Activated naive CD8-positive, alpha-beta T cell treated with anti-CD3 and anti-CD28 coated beads, Interleukin-2, amount 10 ng/mL, durations not matched to agents 7 days and 5 days (primary cell): ENCODE measurements around the gene GSTO2. TPM values are rescaled to one million over a fixed set of nuclear protein-coding genes. Genes with fewer than 3 reads are reported as not detected.
"Not testable (repeated sequence)": the region's sequence is repeated elsewhere in the genome, so short reads cannot be mapped to it uniquely, and the experiment has no call there.

ENCODE experiments used
- ATAC-seq: fragments of 150-1000 bp; cut with Tn5 transposase; one replicate; pipeline ENCODE4 v1.10.0; 2021; ENCODE audit warnings: low read depth, moderate library complexity
- POLR2A ChIA-PET: fragments of 350-600 bp; sonication (Branson Sonifier 250); formaldehyde crosslinking; loops from one replicate; lab custom pipeline; 2021; ENCODE audit warnings: antibody characterized with exemption; lab: Charles Lee
- DNase-seq: peaks from one replicate; pipeline ENCODE4 v3.0.0; 2021
- H3K27ac Mint-ChIP-seq: one replicate; pipeline ENCODE4 v1.8.0; 2022; ENCODE audit warnings: mild to moderate bottlenecking, mixed read lengths
- H3K27me3 Mint-ChIP-seq: one replicate; pipeline ENCODE4 v1.8.0; 2022; ENCODE audit warnings: mild to moderate bottlenecking, moderate library complexity, mixed read lengths
- H3K36me3 Mint-ChIP-seq: one replicate; pipeline ENCODE4 v1.8.0; 2021; ENCODE audit warnings: mild to moderate bottlenecking, mixed read lengths
- H3K4me1 Mint-ChIP-seq: one replicate; pipeline ENCODE4 v1.8.0; 2021; ENCODE audit warnings: mixed read lengths
- H3K4me3 Mint-ChIP-seq: one replicate; pipeline ENCODE4 v1.8.0; 2022; ENCODE audit warnings: mild to moderate bottlenecking, moderate library complexity, mixed read lengths
- H3K9me3 Mint-ChIP-seq: one replicate; pipeline ENCODE4 v1.8.0; 2021; ENCODE audit warnings: mixed read lengths
- total RNA-seq, 2 experiments: library from RNA; stranded (reverse); gene quantifications; one replicate each; pipeline ENCODE4 v1.2.3, GENCODE V29; 2021

Gene GSTO2
- total RNA-seq, 2 experiments from 2014 or later, result 1.4 TPM

GRCh38 chr10:104245066-104245632, 23.8 kb upstream of the GSTO2 start:
- Mint-ChIP-seq H3K27me3 (peaks cover 29% of the 10 kb centered on the region), H3K4me3 (no peak overlapping the region), H3K9me3 (peaks cover 6% of the 10 kb centered on the region), H3K36me3 (peaks cover 3% of the 10 kb centered on the region), H3K27ac (no peak overlapping the region), H3K4me1 (peaks cover 14% of the 10 kb centered on the region)
- ATAC-seq (no peak), DNase-seq (no peak)
- POLR2A ChIA-PET, result interaction anchor here (0.6 kb wide), 1 partner anchor 124 kb away, joined by 5 read pairs; no protein-coding TSS in a partner anchor

DNA sequence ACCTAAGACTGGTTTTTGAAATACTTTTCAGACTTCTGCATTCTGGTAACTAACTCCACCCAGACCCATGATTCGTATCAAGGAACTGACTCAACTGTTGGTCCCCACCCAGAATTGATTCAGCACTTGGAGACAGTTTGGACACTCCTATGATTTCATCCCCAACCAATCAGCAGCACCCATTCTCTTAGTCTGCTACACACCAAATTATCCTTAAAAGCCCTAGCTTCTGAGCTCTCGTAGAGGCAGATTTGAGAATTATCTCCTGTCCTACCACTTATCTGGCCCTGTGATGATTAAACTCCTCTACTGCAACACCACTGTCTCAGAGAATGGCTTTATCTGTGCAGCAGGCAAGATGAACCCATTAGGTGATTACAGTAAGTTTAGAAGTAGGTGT, 22.0 kb upstream of the GSTO2 start:
- H3K36me3 Mint-ChIP-seq, result peaks cover 3% of the 10 kb centered on the region
- peaks cover 14% of the 10 kb centered on the region for H3K4me1 Mint-ChIP-seq
- peak overlapping the region; percentile 56 for H3K27ac Mint-ChIP-seq
- ATAC-seq (peak; percentile 40), DNase-seq (no peak)
- peak overlapping the region; percentile 13 for H3K4me3 Mint-ChIP-seq
- peaks cover 6% of the 10 kb centered on the region for H3K9me3 Mint-ChIP-seq
- peaks cover 23% of the 10 kb centered on the region for H3K27me3 Mint-ChIP-seq
- POLR2A ChIA-PET, result no interaction called here

DNA sequence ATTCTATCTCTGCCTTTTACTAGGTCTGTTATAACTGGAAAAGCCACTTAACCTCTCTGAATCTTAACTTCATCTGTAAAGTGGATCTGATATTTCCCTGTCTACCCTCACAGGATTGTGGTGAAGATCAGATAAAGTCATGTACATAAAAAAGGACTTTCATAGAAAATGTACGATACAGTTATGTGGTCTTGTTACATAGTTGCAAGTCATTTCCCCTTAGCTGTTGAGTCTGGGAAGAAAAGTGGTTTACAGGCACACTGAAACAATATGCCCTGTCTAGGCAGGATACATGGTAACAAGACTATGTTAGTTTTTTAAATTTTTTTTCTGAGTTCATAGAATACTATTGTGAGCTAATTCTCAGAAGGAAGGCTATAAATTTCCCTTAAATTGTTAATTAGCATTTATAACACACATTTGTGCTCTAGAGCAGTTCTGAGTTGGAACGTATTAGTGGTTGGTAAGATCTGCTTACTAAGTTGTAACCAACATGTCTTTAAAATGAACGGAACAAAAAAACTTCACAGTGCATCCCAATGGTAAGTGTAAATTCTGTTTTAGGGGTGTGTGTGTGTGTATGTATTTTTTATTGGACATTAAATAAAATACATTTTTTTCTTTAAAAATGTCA, 21.4 kb upstream of the GSTO2 start:
- peaks cover 16% of the 10 kb centered on the region for H3K4me1 Mint-ChIP-seq
- peaks cover 5% of the 10 kb centered on the region for H3K36me3 Mint-ChIP-seq
- DNase-seq, result no peak
- peak overlapping the region; percentile 13 for H3K4me3 Mint-ChIP-seq
- peaks cover 23% of the 10 kb centered on the region for H3K27me3 Mint-ChIP-seq
- peaks cover 6% of the 10 kb centered on the region for H3K9me3 Mint-ChIP-seq
- POLR2A ChIA-PET, result interaction anchor here (1.5 to 2.0 kb wide), 2 partner anchors 15 to 21 kb away, joined by 4 to 5 read pairs; partner anchors contain the start of genes CFAP43 and GSTO2
- peak; percentile 78 for ATAC-seq
- peak overlapping the region; percentile 56 for H3K27ac Mint-ChIP-seq

DNA sequence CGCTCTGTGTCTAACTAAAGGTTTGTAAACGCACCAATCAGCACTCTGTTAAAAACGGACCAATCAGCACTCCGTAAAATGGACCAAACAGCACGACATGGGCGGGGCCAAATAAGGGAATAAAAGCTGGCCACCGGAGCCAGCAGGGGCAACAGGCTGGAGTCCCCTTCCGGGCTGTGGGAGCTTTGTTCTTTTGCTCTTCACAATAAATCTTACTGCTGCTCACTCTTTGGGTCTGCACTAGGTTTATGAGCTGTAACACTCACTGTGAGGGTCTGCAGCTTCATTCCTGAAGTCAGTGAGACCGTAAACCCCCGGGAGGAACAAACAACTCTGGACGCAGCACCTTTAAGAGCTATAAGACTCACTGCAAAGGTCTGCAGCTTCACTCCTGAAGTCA, 20.1 kb upstream of the GSTO2 start:
- not testable (repeated sequence) for H3K36me3 Mint-ChIP-seq, H3K9me3 Mint-ChIP-seq

DNA sequence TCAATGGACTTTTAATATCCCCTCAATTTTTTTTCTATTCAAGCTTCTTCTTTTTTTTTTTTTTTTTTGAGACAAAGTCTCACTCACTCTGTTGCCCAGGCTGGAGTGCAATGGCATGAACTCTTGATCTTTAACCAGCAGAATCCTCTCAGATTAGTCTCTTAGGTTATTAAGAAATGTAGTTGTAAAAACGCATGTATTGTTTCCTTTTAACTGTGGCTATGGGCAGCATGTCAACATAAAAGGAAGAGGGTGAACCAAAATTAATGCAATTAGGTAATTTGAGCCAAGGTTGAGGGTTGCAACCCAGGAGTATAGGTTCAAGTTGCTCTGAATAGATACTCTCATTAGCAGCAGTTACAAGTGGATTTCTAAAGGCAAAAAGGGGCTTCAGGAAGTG, 18.6 kb upstream of the GSTO2 start:
- Mint-ChIP-seq H3K4me1 (peaks cover 30% of the 10 kb centered on the region), H3K27me3 (peaks cover 15% of the 10 kb centered on the region), H3K27ac (no peak overlapping the region), H3K4me3 (no peak overlapping the region), H3K9me3 (peaks cover 5% of the 10 kb centered on the region), H3K36me3 (peaks cover 3% of the 10 kb centered on the region)
- POLR2A ChIA-PET, result no interaction called here
- DNase-seq, result no peak
- ATAC-seq, result no peak

More for the DNA sequence above, 20.1 kb upstream of the GSTO2 start:
- not testable (repeated sequence) for ATAC-seq, H3K4me3 Mint-ChIP-seq, H3K27ac Mint-ChIP-seq, DNase-seq
- POLR2A ChIA-PET, result interaction anchor here (1.5 to 2.0 kb wide), 2 partner anchors 16 to 20 kb away, joined by 4 to 5 read pairs; partner anchors contain the start of genes CFAP43 and GSTO2
- Mint-ChIP-seq H3K27me3 (peaks cover 18% of the 10 kb centered on the region), H3K4me1 (peaks cover 25% of the 10 kb centered on the region)

GRCh38 chr10:104251443-104251842, 17.5 kb upstream of the GSTO2 start:
- H3K4me3 Mint-ChIP-seq, result no peak overlapping the region
- no peak for ATAC-seq
- H3K27ac Mint-ChIP-seq, result no peak overlapping the region
- DNase-seq, result no peak
- H3K27me3 Mint-ChIP-seq, result peaks cover 15% of the 10 kb centered on the region
- peaks cover 5% of the 10 kb centered on the region for H3K36me3 Mint-ChIP-seq
- peaks cover 3% of the 10 kb centered on the region for H3K9me3 Mint-ChIP-seq
- H3K4me1 Mint-ChIP-seq, result peaks cover 38% of the 10 kb centered on the region
- POLR2A ChIA-PET, result no interaction called here

DNA sequence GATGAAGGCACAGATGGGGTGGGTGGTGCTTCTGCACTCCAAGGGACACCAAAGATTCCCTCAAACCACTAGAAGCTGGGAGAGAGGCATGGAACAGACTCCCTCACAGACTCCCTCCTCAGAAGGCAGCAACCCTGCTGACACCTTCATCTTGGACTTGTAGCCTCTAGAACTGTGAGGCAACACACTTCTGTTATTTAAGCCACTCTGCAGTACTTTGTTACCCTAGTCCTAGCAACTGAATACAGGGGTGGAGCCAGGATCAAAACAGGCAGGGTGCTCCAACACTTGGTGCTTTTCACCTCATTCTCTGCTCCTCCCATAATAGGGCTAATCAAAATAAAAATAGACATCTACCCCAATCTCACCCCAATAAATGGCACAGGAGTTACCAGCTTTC, 16.6 kb upstream of the GSTO2 start:
- H3K27me3 Mint-ChIP-seq, result peaks cover 15% of the 10 kb centered on the region
- H3K36me3 Mint-ChIP-seq, result peaks cover 8% of the 10 kb centered on the region
- ATAC-seq (no peak), DNase-seq (no peak)
- no peak overlapping the region for H3K27ac Mint-ChIP-seq
- no peak overlapping the region for H3K4me3 Mint-ChIP-seq
- POLR2A ChIA-PET, result no interaction called here
- peaks cover 36% of the 10 kb centered on the region for H3K4me1 Mint-ChIP-seq
- H3K9me3 Mint-ChIP-seq, result no peaks in the 10 kb centered on the region

DNA sequence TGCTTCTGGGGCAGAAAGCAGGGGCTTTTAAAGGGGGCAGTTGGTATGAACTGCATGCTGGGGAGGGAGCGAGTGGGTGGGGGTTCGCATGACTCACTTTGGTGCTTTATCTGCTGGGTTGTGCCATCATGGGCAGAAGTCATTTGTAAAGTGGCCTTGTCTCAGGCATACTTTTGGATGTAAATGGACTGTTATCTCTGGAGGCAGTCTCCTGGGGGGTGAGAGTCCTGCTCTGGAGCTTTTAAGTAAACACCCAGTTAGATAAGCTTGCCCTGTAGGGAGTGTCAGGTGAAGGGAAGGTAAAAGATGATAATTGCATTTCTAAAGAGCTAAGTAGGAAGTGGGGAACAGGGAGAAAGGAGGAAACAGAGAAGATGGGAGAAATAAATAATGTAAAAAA, 15.9 kb upstream of the GSTO2 start:
- peaks cover 36% of the 10 kb centered on the region for H3K4me1 Mint-ChIP-seq
- ATAC-seq, result no peak
- no peak for DNase-seq
- H3K27me3 Mint-ChIP-seq, result peaks cover 15% of the 10 kb centered on the region
- H3K27ac Mint-ChIP-seq, result no peak overlapping the region
- POLR2A ChIA-PET, result interaction anchor here (4.0 kb wide), 1 partner anchor 14 kb away, joined by 29 read pairs; the partner anchor contains the start of gene GSTO2
- H3K9me3 Mint-ChIP-seq, result no peaks in the 10 kb centered on the region
- peaks cover 11% of the 10 kb centered on the region for H3K36me3 Mint-ChIP-seq
- peak overlapping the region; percentile 35 for H3K4me3 Mint-ChIP-seq

DNA sequence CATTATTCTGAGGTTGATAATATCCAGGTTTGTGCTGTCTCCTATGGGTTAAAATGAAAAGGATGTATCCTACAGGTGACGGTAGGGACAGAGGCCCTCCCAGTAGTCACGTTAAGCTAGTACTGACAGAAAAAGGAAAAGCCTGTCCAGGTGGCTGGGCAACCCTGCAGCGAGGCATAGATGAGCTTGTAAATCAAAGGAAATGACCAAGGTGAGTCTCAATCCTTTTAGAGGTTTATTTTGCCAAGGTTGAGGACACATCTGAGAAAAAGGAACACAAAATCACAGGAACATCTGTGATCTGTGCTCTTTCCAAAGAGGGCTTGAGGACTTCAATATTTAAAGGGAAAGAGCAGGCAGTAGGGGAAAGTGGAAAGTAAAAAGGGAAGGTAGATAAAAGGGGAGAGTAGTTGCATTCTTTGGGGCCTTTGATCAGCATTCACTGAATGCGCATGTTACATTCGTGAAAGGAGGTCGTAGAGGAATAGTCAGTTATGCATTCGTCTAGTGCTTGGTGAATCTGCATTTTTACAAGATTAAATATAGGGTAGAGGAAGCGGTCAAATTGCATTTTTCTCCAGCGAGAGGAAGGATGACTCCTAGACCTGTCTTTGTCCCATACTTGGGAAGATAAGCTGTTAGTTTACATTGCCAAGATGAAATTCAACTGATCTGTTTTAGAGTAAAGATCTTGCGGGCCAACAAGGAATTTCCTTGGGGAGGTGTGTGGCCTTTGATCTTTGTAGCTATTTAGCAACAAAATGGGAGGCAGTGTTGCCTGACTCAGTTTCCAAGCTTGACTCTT, 15.2 kb upstream of the GSTO2 start:
- DNase-seq, result no peak
- H3K4me1 Mint-ChIP-seq, result peaks cover 41% of the 10 kb centered on the region
- no peak for ATAC-seq
- peak overlapping the region; percentile 91 for H3K27ac Mint-ChIP-seq
- H3K36me3 Mint-ChIP-seq, result peaks cover 16% of the 10 kb centered on the region
- peak overlapping the region; percentile 99 for H3K4me3 Mint-ChIP-seq
- POLR2A ChIA-PET, result interaction anchor here (1.4 to 4.0 kb wide), 3 partner anchors 13 to 132 kb away, joined by 9 to 29 read pairs (median 10); partner anchors contain the start of genes CFAP43, GSTO2 and SFR1
- H3K9me3 Mint-ChIP-seq, result no peaks in the 10 kb centered on the region
- peaks cover 15% of the 10 kb centered on the region for H3K27me3 Mint-ChIP-seq

DNA sequence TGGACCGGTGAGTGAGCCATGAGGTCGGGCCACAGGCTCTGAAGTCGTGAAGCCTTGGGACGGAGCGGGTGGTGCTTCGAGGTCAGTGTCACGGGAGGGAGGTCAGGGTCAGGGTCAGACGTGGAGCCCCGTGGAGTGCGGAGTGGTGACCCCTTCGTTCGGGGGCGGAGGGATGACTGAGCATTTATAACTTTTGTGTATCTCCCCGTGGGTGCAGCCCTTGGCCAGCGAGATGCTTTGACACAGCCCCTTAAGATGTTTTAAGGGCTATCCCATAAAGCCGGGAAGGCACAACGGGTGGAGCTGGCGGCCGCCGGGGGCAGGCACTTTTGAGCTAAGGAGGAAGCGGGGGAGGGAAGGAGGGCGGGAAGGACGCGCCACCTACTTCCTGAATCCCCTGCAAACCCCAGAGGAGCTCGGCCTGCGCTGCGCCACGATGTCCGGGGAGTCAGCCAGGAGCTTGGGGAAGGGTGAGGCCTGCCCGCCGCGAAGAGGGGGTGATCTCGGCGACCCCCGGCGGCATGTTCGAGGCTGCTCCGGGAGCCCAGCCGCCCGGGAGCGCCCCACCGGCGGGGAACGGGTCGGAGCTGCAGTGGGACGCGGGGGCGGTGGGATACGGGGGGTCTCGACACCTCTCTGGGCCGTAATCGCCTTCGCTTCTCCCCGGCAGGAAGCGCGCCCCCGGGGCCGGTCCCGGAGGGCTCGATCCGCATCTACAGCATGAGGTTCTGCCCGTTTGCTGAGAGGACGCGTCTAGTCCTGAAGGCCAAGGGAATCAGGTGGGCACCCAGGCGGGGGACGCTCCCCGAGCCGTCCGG, 14.3 kb upstream of the GSTO2 start, which contains the start of gene GSTO1:
TSS of gene GSTO1 (plus strand) at position 400 of the 818 bp plus-strand sequence. CDS start at position 437, 37 bp downstream.
- peaks cover 10% of the 10 kb centered on the region for H3K27me3 Mint-ChIP-seq
- H3K36me3 Mint-ChIP-seq, result peaks cover 24% of the 10 kb centered on the region
- H3K4me3 Mint-ChIP-seq, result peak within 1 kb of the TSS; percentile 99
- H3K4me1 Mint-ChIP-seq, result peaks cover 47% of the 10 kb centered on the region
- H3K27ac Mint-ChIP-seq, result peak within 1 kb of the TSS; percentile 93
- ATAC-seq (peak; percentile 70), DNase-seq (peak; percentile 60)
- H3K9me3 Mint-ChIP-seq, result no peaks in the 10 kb centered on the region
- POLR2A ChIA-PET, result interaction anchor here (0.8 to 4.0 kb wide), 5 partner anchors 12 to 133 kb away, joined by 3 to 29 read pairs (median 9); partner anchors contain the start of genes CFAP43, GSTO2 and SFR1

DNA sequence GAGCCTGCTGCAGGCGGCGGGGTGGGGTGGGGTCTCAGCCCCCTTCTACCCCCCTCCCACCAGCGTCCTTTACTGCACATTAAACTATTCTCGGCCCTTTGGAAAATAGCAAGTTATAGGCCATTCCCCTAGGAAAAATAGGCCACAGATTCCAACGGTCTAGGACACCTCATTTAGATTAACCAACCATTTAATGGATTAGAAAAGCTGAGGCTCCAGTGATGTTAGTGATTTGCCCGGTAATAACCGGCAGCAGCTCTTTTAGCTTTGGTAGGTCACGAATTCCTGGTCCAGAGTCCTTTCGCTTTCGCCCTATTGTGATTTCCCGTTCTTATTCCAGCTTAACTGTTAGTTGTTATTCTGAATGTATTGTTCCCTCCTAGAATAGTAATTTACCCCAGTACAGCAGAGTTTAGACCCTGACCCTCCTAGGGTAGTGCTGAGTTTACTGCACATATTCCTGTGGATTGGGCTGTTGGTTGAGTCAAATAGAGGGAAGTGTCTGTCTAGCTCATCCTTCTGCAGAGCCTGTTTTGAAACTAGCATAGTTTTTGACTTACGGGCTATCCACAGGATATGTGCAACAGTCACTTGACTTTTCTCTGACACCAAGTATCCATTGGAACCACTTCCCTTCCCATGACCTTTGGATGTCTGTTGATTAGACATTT, 13.5 kb upstream of the GSTO2 start:
- H3K36me3 Mint-ChIP-seq, result peaks cover 30% of the 10 kb centered on the region
- peaks cover 3% of the 10 kb centered on the region for H3K27me3 Mint-ChIP-seq
- no peaks in the 10 kb centered on the region for H3K9me3 Mint-ChIP-seq
- H3K27ac Mint-ChIP-seq, result peak overlapping the region; percentile 93
- H3K4me1 Mint-ChIP-seq, result peaks cover 52% of the 10 kb centered on the region
- POLR2A ChIA-PET, result interaction anchor here (0.6 to 4.0 kb wide), 7 partner anchors 11 to 134 kb away, joined by 3 to 29 read pairs (median 8); partner anchors contain the start of genes CFAP43, GSTO2 and SFR1
- no peak for DNase-seq
- peak; percentile 38 for ATAC-seq
- H3K4me3 Mint-ChIP-seq, result peak overlapping the region; percentile 99
